CD4-positive, alpha-beta T cell treated with Interleukin-10 for 1 hour (primary cell): ENCODE measurements around the gene ADAM22.

Experiments
- DNase-seq: peaks from one replicate; pipeline ENCODE4 v3.0.0-alpha.2; 2020

The ADAM22 gene

GRCh38 chr7:88044069-88044468 is 110.0 kb downstream of the ADAM22 start:
- DNase-seq, result no peak

- no peak for DNase-seq
Observed at GRCh38 chr7:88046839-88047573, 113.0 kb downstream of the ADAM22 start.

- no peak for DNase-seq
Observed at GRCh38 chr7:88057655-88058054, 123.6 kb downstream of the ADAM22 start.

GRCh38 chr7:88062238-88062637 is 128.2 kb downstream of the ADAM22 start:
- DNase-seq, result no peak

GRCh38 chr7:88069093-88069492 is 135.0 kb downstream of the ADAM22 start:
- DNase-seq, result no peak

GRCh38 chr7:88071994-88072714 is 138.1 kb downstream of the ADAM22 start:
- DNase-seq, result no peak

- DNase-seq, result no peak
Observed at GRCh38 chr7:88072715-88073055, 138.6 kb downstream of the ADAM22 start.

- no peak for DNase-seq
Observed at GRCh38 chr7:88073626-88074025, 139.6 kb downstream of the ADAM22 start.

- DNase-seq, result no peak
Observed at GRCh38 chr7:88075216-88075615, 141.2 kb downstream of the ADAM22 start.

GRCh38 chr7:88083883-88084282 is 149.8 kb downstream of the ADAM22 start:
- no peak for DNase-seq

- no peak for DNase-seq
Observed at GRCh38 chr7:88089561-88089960, 155.5 kb downstream of the ADAM22 start.

GRCh38 chr7:88090240-88090639 is 156.2 kb downstream of the ADAM22 start:
- DNase-seq, result no peak

GRCh38 chr7:88090671-88091070 is 156.6 kb downstream of the ADAM22 start:
- DNase-seq, result peak; percentile 13

- DNase-seq, result no peak
Observed at GRCh38 chr7:88091988-88092675, 158.1 kb downstream of the ADAM22 start.

GRCh38 chr7:88092676-88092999 is 158.6 kb downstream of the ADAM22 start:
- no peak for DNase-seq

GRCh38 chr7:88101769-88102168 is 167.7 kb downstream of the ADAM22 start:
- no peak for DNase-seq

- DNase-seq, result no peak
Observed at GRCh38 chr7:88102675-88103074, 168.6 kb downstream of the ADAM22 start.

GRCh38 chr7:88104732-88105131 is 170.7 kb downstream of the ADAM22 start:
- no peak for DNase-seq

GRCh38 chr7:88105231-88105630 is 171.2 kb downstream of the ADAM22 start:
- DNase-seq, result no peak

- DNase-seq, result no peak
Observed at GRCh38 chr7:88106434-88106833, 172.4 kb downstream of the ADAM22 start.

GRCh38 chr7:88109612-88110011 is 175.6 kb downstream of the ADAM22 start:
- DNase-seq, result no peak

- DNase-seq, result peak; percentile 26
Observed at GRCh38 chr7:88111140-88111743, 177.2 kb downstream of the ADAM22 start.

- no peak for DNase-seq
Observed at GRCh38 chr7:88111954-88112471, 178.0 kb downstream of the ADAM22 start.
